Stimulated activated naive CD8-positive, alpha-beta T cell treated with anti-CD3 and anti-CD28 coated beads, Interleukin-15, Interleukin-2, amounts not matched to agents 100 ng/mL and 50 ng/mL, for 24 hours (primary cell): ENCODE measurements around the gene TRERF1.

Source experiments
- H3K27ac Mint-ChIP-seq: one replicate; pipeline ENCODE4 v1.8.0; 2021; ENCODE audit warnings: mild to moderate bottlenecking, mixed read lengths
- H3K27me3 Mint-ChIP-seq: one replicate; pipeline ENCODE4 v1.8.0; 2021; ENCODE audit warnings: mixed read lengths
- H3K36me3 Mint-ChIP-seq: one replicate; pipeline ENCODE4 v1.8.0; 2021; ENCODE audit warnings: low read depth, mixed read lengths
- H3K4me1 Mint-ChIP-seq: one replicate; pipeline ENCODE4 v1.8.0; 2021; ENCODE audit warnings: low read depth, mixed read lengths
- H3K4me3 Mint-ChIP-seq: one replicate; pipeline ENCODE4 v1.8.0; 2021; ENCODE audit warnings: mild to moderate bottlenecking, mixed read lengths
- H3K9me3 Mint-ChIP-seq: one replicate; pipeline ENCODE4 v1.8.0; 2021; ENCODE audit warnings: mixed read lengths

TRERF1 gene

DNA sequence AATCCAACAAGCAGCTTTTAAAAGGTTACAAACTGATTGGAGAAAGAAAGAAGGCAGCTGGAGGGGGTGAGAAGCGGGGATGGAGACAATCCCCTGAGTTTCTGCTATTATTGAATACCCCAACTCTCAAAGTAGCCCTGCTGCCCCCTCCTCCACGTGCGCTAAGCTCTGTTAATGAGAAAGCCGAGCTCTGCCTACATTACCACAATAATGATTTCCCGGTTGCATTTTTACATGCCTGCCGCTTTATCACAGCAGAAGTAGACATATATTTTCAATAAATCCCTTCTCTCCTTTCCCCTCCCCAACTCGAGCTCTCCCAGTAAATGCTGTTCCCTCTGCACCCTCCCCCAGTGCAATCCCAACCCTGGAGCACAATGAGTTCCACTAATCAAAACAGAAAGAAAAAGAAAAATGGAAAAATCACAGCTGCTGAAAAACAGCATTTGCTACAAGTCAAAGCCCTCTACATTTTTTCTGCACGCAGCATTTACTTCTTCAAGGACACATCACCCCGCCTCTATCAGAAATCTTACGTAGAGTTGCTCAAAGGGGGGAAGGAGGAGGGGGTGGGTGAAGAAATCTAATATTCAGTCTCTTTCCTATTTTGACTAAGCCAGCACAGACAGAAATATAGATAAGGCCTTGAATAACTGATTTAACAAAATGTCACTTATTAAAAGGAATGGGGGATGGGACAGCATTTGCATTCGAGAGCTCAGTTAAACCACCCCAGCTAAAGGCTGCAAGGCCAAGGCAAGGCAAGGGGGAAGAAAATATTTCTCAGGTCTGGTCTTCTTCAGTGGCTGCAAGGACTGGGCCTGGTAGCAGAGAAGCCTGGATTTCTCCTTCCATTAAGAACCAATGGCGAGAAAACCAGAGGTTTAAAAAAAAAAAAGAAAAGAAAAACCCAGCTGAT is 10.7 kb downstream of the TRERF1 start:
- H3K27ac Mint-ChIP-seq = no peak overlapping the region
- H3K27me3 Mint-ChIP-seq = no peaks in the 10 kb centered on the region
- H3K4me3 Mint-ChIP-seq = peak overlapping the region; percentile 14
- H3K4me1 Mint-ChIP-seq = peaks cover 49% of the 10 kb centered on the region
- H3K9me3 Mint-ChIP-seq = no peaks in the 10 kb centered on the region
- H3K36me3 Mint-ChIP-seq = no peaks in the 10 kb centered on the region

DNA sequence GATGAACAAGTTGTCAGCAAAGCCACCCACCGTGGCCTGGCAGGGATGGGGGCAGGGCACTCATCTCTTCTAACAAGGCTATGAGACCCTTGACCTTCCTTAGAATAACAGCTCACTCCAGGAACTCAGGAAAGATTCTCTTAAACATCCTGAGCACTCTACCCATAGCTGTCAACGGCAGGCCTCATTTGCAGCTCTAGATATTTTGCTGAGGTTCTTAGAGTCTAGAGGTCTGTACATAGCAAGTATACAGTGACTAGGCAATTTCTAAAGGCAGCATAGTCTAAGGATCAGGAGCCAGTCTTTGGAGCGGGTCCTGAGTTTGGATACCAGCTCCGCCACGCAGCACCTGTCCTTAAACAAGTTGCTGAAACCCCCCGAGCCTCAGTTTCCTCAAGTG is 11.7 kb downstream of the TRERF1 start:
- Mint-ChIP-seq H3K27me3 (no peaks in the 10 kb centered on the region), H3K4me3 (no peak overlapping the region), H3K9me3 (no peaks in the 10 kb centered on the region), H3K36me3 (peaks cover 2% of the 10 kb centered on the region), H3K27ac (no peak overlapping the region), H3K4me1 (peaks cover 42% of the 10 kb centered on the region)

DNA sequence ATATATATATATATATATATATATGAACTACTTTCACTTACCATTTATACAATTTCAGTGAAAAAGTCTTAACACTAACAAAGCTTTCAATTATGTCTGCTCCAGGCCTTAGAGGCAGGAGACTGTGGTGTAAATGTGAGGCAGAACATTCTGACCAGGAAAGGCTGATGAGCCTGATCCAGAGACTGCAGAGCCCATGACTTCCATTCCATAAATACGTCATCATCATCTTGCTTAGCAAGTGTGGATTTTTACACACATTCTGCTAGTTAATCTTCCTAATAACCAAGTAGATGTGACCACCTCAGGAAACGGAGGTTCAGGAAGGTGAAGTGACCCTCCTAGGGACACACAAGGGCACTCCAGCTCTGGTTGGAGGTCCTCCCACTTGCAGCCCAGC is 14.9 kb downstream of the TRERF1 start:
- peaks cover 21% of the 10 kb centered on the region for H3K4me1 Mint-ChIP-seq
- no peak overlapping the region for H3K27ac Mint-ChIP-seq
- no peaks in the 10 kb centered on the region for H3K27me3 Mint-ChIP-seq
- H3K36me3 Mint-ChIP-seq = peaks cover 21% of the 10 kb centered on the region
- H3K9me3 Mint-ChIP-seq = peaks cover 6% of the 10 kb centered on the region
- H3K4me3 Mint-ChIP-seq = no peak overlapping the region

DNA sequence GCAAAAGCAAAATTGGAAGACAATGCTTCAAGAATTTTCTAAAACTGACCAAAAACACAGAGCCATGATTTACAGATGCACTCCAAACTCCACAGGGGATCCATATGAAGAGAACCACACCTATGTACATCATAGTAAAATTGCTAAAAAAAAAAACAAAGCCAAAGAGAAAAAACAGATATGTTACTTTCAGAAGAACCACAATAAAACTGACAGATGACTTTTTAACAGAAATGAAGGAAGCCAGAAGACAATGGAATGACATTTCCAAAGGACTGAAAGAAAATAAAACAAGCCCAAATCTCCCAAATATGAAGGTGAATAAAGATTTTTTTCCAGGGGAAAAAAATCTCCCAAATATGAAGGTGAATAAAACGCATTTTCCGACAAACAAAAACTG is 17.5 kb downstream of the TRERF1 start:
- Mint-ChIP-seq H3K27ac (no peak overlapping the region), H3K4me1 (peaks cover 17% of the 10 kb centered on the region), H3K4me3 (no peak overlapping the region), H3K36me3 (peaks cover 21% of the 10 kb centered on the region), H3K27me3 (no peaks in the 10 kb centered on the region), H3K9me3 (peaks cover 6% of the 10 kb centered on the region)

DNA sequence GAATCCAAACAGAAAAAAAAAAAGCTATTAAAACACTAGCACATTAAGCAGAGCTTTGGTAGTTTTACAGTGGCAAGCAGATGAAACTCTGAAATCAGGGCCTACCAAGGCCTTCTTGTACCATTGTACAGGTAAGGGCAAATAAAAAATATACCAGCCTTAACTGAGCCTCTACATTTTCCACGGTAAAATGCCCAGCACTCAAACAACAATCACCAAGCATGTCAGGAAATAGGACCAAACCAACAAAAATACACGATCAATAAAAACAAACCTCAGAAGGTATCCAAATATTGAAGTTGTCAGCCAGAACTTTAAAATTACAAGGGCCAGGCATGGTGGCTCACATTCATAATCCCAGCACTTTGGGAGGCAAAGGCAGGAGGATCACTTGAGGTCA is 18.3 kb downstream of the TRERF1 start:
- H3K4me3 Mint-ChIP-seq = no peak overlapping the region
- H3K36me3 Mint-ChIP-seq = peaks cover 21% of the 10 kb centered on the region
- H3K27me3 Mint-ChIP-seq = no peaks in the 10 kb centered on the region
- peaks cover 25% of the 10 kb centered on the region for H3K4me1 Mint-ChIP-seq
- no peak overlapping the region for H3K27ac Mint-ChIP-seq
- H3K9me3 Mint-ChIP-seq = peaks cover 6% of the 10 kb centered on the region

DNA sequence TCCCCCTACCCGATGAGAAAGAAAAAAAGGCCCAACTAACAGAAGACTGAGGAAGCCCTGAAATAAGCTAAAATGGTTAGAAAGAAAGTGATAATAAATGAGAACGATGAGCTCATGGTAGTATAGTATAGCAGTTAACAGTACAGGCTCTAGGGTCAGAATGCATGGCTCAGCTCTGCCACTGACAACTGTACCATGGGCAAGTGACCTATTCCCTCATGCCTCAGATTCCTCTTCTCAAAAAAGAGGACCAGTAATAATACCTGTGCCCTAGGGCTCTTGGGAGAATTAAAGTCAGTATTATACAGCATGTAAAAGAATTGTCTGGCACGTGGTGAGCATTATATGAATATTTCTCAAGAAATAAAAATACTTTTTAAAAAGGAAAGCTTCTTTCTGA is 19.8 kb downstream of the TRERF1 start:
- no peaks in the 10 kb centered on the region for H3K27me3 Mint-ChIP-seq
- peaks cover 30% of the 10 kb centered on the region for H3K4me1 Mint-ChIP-seq
- peaks cover 6% of the 10 kb centered on the region for H3K9me3 Mint-ChIP-seq
- H3K4me3 Mint-ChIP-seq = no peak overlapping the region
- H3K27ac Mint-ChIP-seq = no peak overlapping the region
- H3K36me3 Mint-ChIP-seq = peaks cover 21% of the 10 kb centered on the region

DNA sequence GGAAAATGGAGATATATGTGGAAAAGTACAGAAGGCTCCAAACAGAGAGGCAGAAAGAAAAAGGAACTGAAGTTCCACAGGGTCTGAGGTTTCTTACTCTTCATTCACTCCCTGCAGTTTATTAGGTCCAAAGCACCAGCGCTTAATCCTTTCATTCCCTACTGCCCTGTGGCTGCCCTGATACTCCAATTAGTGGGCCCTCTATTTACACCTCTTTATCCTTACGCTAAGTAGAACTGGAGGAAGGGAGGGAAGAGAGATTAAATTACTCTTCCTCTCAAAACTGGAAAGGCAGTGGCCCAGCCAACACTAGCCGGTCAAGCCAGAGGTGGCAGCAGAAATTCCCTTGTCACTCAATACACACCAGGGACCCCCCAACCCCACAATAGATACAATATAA is 20.4 kb downstream of the TRERF1 start:
- Mint-ChIP-seq H3K36me3 (peaks cover 21% of the 10 kb centered on the region), H3K27ac (no peak overlapping the region), H3K27me3 (no peaks in the 10 kb centered on the region), H3K9me3 (peaks cover 6% of the 10 kb centered on the region), H3K4me3 (no peak overlapping the region), H3K4me1 (peaks cover 30% of the 10 kb centered on the region)

DNA sequence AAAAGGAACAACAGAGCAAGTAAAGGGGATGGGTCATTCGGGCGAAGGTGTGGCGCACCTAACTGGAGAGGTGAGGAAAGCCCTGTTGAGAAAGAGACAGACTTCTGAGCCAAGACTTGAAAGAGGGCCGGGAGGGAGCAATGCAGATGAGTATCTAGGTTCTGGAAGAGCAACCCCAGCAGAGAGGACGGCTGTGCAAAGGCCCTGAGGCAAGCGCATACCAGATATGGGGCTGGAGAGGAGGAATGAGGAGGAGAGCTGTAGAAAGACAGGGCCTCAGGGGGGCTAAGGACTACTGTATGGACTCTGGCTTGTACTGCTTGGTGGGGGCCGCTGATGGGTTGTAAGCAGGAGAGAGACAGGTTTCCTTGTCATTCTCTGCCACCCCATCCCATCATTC is 21.9 kb downstream of the TRERF1 start:
- Mint-ChIP-seq H3K27me3 (no peaks in the 10 kb centered on the region), H3K9me3 (peaks cover 6% of the 10 kb centered on the region), H3K4me3 (no peak overlapping the region), H3K27ac (peak overlapping the region; percentile 12), H3K36me3 (peaks cover 17% of the 10 kb centered on the region), H3K4me1 (peaks cover 39% of the 10 kb centered on the region)

DNA sequence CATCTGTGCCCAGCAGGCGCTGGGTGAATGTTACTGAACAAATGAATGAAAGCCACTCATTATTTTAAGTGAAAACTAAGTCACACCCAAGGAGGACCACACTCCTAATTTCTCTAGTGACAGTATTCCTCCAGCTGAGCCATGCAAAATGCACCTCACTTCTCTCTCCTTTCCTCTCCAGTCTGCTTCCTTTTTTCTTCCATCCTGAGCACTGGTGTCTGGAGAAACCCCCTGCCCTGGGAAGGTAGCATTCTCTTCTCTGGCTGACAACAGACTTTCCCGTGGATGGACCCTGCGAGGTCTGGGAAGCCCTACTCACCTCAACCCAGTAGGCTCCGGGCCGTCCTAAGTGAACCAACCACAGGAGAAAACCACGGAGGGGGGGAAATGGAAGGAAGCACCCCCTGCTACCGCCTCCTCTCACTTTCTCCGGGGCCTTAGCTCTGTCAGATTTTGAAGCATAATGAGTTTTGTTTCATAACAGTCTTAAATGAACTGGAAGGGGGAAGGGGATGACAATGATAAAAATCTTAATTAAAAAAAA is 22.6 kb downstream of the TRERF1 start:
- peak overlapping the region; percentile 12 for H3K27ac Mint-ChIP-seq
- peak overlapping the region; percentile 47 for H3K4me3 Mint-ChIP-seq
- peaks cover 46% of the 10 kb centered on the region for H3K4me1 Mint-ChIP-seq
- H3K9me3 Mint-ChIP-seq = peaks cover 4% of the 10 kb centered on the region
- peaks cover 12% of the 10 kb centered on the region for H3K36me3 Mint-ChIP-seq
- no peaks in the 10 kb centered on the region for H3K27me3 Mint-ChIP-seq

DNA sequence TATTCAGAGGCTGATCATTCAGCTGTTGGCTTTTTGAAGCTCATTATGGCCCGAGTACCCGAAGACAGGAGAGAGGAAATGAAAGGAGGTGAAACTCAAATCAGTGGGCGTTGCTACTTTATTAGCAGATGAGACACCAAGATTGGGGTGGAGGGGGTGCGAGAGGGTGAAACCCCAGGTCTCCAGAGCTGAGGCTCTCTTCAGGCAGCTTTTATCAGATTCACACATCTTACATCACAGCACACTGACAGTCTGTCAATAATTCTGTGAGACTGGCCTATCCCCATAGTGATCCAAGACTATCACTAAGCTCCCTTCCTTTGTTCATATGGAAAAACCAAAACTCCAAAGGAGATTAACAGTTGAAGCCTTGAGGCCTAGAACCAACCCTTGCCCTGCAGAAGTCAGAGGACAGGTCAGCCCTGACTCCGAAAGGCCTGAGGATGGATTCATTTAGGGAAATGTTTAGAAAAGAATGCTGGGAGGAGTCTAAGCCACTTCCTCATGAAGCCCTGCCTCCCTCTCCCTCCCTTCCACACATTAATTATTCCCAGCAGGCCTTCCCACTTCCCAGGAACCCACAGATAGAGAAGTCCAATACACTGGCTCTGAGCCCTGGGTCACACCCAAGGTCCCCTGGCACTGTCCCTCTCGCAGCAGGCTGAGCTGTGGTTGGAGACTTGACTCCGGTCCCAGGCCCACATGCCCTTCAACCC is 23.2 kb downstream of the TRERF1 start:
- Mint-ChIP-seq H3K4me1 (peaks cover 51% of the 10 kb centered on the region), H3K4me3 (peak overlapping the region; percentile 47), H3K36me3 (peaks cover 6% of the 10 kb centered on the region)

DNA sequence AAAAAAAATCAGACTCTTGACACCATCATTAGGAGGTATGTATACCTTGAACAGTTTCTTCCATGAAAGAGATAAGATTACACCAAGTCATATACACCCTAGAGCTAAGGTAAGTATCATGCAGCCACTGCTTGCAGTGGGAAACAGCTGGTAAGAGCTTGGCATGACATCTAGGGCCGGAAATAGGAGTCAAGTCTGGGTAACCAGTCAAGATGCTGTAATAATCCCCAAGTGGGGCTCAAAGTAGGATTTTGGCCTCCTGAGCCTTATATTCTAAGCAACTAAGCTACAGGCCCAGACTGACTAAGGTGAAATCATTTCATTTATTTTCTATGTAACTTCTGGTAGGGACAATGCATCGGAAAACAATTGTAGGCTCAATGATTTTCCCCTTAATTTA is 23.9 kb downstream of the TRERF1 start:
- Mint-ChIP-seq H3K27ac (peak overlapping the region; percentile 71), H3K4me1 (peaks cover 54% of the 10 kb centered on the region), H3K27me3 (no peaks in the 10 kb centered on the region), H3K36me3 (no peaks in the 10 kb centered on the region), H3K4me3 (peak overlapping the region; percentile 30), H3K9me3 (no peaks in the 10 kb centered on the region)

More for the DNA sequence above, 23.2 kb downstream of the TRERF1 start:
- Mint-ChIP-seq H3K27ac (peak overlapping the region; percentile 71), H3K27me3 (no peaks in the 10 kb centered on the region), H3K9me3 (no peaks in the 10 kb centered on the region)

DNA sequence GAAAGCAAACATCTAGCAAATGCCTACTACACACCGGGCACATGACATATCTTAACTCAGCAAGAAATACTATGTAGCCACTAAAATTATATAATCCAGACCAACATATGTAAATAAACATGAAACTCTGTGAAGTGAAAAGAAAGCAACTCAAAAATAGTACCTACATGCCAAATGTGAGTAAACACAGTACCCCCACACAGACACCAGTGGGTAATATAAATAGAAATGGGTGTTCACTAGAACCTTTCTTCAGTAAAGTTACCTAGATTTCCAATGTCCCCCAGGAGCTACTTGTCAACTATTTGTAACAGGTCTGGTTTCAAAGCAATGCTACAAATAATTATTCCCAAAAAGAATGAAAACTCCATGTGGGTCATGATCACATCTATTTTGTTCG is 25.5 kb downstream of the TRERF1 start:
- Mint-ChIP-seq H3K27ac (no peak overlapping the region), H3K4me1 (peaks cover 63% of the 10 kb centered on the region), H3K36me3 (no peaks in the 10 kb centered on the region), H3K4me3 (no peak overlapping the region), H3K9me3 (no peaks in the 10 kb centered on the region), H3K27me3 (no peaks in the 10 kb centered on the region)

DNA sequence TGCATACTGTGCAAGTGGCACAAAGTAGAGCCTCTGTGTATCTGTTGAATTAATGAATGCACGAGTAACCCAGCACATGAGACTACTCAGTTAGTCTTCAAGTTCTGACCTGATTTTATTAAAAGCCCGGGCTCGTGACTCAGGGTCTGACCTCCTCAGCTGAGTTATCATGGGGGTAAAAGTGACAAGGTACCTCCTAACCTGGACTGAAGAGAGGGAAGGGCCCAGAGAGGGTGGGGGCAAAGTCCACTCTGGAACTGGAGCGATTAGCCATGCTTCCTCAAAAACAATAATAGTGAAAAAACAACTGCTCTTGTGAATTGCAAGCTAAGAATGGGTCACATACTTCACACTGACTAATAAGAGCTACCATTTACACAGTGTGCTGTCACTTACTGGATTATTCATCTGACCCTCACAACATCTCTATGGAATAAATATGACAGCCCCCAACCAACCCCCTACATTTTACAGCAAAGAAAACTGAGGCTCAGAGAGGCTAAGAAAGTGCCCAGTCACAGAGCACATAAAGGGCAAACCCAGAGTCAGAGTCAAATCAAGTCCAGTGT is 26.7 kb downstream of the TRERF1 start:
- Mint-ChIP-seq H3K9me3 (no peaks in the 10 kb centered on the region), H3K27me3 (no peaks in the 10 kb centered on the region), H3K36me3 (no peaks in the 10 kb centered on the region), H3K4me1 (peaks cover 61% of the 10 kb centered on the region), H3K27ac (no peak overlapping the region), H3K4me3 (no peak overlapping the region)

DNA sequence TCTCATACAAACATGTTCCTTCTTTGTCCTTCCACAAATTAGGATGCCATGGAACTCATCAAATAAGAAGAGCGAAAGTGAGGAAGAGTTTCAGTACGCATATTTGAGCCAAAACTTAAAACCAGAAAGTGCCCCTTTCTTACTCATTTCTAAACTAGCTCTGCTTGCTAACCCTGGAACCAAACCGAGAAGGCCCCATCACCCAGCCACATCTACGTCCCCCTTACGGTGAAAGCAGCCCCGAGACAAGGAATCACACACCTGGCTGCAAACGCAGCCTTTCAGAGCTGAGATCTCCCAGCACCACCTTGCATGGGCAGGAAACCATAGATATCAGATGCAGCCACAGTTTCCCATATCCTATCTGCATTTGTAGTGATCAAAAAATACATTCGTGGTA is 28.5 kb downstream of the TRERF1 start:
- Mint-ChIP-seq H3K9me3 (no peaks in the 10 kb centered on the region), H3K4me3 (peak overlapping the region; percentile 53), H3K27me3 (no peaks in the 10 kb centered on the region), H3K36me3 (no peaks in the 10 kb centered on the region), H3K27ac (peak overlapping the region; percentile 54), H3K4me1 (peaks cover 59% of the 10 kb centered on the region)

DNA sequence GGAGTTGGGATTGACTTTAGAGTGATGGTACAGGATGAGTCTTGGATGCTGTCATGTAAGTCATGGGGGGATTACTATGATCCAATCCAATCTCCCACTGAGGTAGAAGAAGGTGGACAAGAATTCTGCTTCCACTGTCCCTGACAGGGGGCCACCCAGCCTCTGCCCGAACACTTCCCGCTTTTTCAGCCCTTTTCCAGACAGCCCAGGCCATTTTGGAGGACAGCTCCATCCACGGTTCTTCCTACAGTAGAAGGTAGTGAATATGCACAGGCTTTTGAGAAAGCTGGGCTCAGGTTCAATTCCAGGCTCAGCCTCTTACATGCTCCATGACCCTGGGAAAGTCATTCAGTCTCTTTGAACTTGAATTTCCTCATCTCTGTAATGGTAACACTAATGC is 31.0 kb downstream of the TRERF1 start:
- H3K4me1 Mint-ChIP-seq = peaks cover 66% of the 10 kb centered on the region

More for the DNA sequence above, 31.0 kb downstream of the TRERF1 start:
- no peaks in the 10 kb centered on the region for H3K9me3 Mint-ChIP-seq
- H3K27me3 Mint-ChIP-seq = no peaks in the 10 kb centered on the region
- H3K27ac Mint-ChIP-seq = no peak overlapping the region
- H3K4me3 Mint-ChIP-seq = no peak overlapping the region
- no peaks in the 10 kb centered on the region for H3K36me3 Mint-ChIP-seq
